Coronary artery (tissue), 2 donors: ENCODE measurements around the gene ICA1.

Source experiments
- DNase-seq: peaks from one replicate; pipeline ENCODE4 v3.0.0-alpha.2; 2017; ENCODE audit warnings: low spot score
- H3K27ac ChIP-seq, 2 donors: fragments of 200-600 bp; sonication (generic); one replicate each; pipeline ENCODE4 v1.5.1; 2016 to 2019
- H3K4me3 ChIP-seq: fragments of 200-600 bp; sonication (generic); 2 replicates; pipeline ENCODE4 v1.5.1; 2016; ENCODE audit warnings: mild to moderate bottlenecking, moderate library complexity
- CTCF ChIP-seq: fragments of 200-600 bp; sonication (generic); IDR thresholded peaks from one replicate; pipeline ENCODE4 v1.5.1; 2019; ENCODE audit warnings: antibody characterized with exemption

Gene ICA1

GRCh38 chr7:8152489-8153192 is 109.3 kb downstream of the ICA1 start:
- no peak overlapping the region for H3K4me3 ChIP-seq
- TF ChIP-seq CTCF: no peak
- no peak for DNase-seq
- H3K27ac ChIP-seq: no peak overlapping the region

GRCh38 chr7:8151161-8151725 is 110.7 kb downstream of the ICA1 start:
- Histone ChIP-seq H3K4me3 (no peak overlapping the region), H3K27ac (no peak overlapping the region)
- DNase-seq: no peak
- TF ChIP-seq CTCF: no peak

- TF ChIP-seq CTCF: no peak
- DNase-seq: no peak
- Histone ChIP-seq H3K27ac (no peak overlapping the region), H3K4me3 (no peak overlapping the region)
These were observed 112.7 kb downstream of the ICA1 start for GRCh38 chr7:8149222-8149621.

GRCh38 chr7:8147760-8148463 is 114.1 kb downstream of the ICA1 start:
- no peak for DNase-seq
- TF ChIP-seq CTCF: no peak
- no peak overlapping the region for H3K27ac ChIP-seq

GRCh38 chr7:8146788-8147413 is 115.1 kb downstream of the ICA1 start:
- no peak for TF ChIP-seq CTCF
- DNase-seq: no peak
- Histone ChIP-seq H3K4me3 (no peak overlapping the region), H3K27ac (no peak overlapping the region)

More at GRCh38 chr7:8147760-8148463, 114.1 kb downstream of the ICA1 start:
- no peak overlapping the region for H3K4me3 ChIP-seq

- Histone ChIP-seq H3K4me3 (no peak overlapping the region), H3K27ac (no peak overlapping the region)
- TF ChIP-seq CTCF: no peak
- no peak for DNase-seq
These were observed 115.7 kb downstream of the ICA1 start for GRCh38 chr7:8146106-8146787.
